ENCODE data around the gene PAX3.

GRCh38 chr2:222319586-222320435 lies 21.0 kb upstream of the PAX3 start:
- TF ChIP-seq POLR2AphosphoS5 (IDR thresholded peaks at IDR 0.05), result no peak
- TF ChIP-seq, protein P1, sequence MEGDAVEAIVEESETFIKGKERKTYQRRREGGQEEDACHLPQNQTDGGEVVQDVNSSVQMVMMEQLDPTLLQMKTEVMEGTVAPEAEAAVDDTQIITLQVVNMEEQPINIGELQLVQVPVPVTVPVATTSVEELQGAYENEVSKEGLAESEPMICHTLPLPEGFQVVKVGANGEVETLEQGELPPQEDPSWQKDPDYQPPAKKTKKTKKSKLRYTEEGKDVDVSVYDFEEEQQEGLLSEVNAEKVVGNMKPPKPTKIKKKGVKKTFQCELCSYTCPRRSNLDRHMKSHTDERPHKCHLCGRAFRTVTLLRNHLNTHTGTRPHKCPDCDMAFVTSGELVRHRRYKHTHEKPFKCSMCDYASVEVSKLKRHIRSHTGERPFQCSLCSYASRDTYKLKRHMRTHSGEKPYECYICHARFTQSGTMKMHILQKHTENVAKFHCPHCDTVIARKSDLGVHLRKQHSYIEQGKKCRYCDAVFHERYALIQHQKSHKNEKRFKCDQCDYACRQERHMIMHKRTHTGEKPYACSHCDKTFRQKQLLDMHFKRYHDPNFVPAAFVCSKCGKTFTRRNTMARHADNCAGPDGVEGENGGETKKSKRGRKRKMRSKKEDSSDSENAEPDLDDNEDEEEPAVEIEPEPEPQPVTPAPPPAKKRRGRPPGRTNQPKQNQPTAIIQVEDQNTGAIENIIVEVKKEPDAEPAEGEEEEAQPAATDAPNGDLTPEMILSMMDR (IDR thresholded peaks at IDR 0.05), result no peak
- TF ChIP-seq POLR2A (IDR thresholded peaks at IDR 0.05), result no peak

All from prostate gland (tissue), 2 donors.